Gastrocnemius medialis (tissue), 4 donors: ENCODE results near the gene TUBA8.

Source experiments
- POLR2A ChIP-seq, 2 donors: fragments of 450-650 bp; IDR thresholded peaks; one replicate each; pipeline ENCODE4 v1.6.1; 2017; ENCODE audit warnings: antibody characterized with exemption in 2 of 2, mild to moderate bottlenecking in 2 of 2, moderate library complexity in 2 of 2
- TF ChIP-seq, protein P1 (sequence below), 5 experiments: fragments of 450-650 bp in 3 of 5; fragments of 200-600 bp in 2 of 5; sonication (generic) in 2 of 5; IDR thresholded peaks in 4 of 5; conservative IDR thresholded peaks in 1 of 5; 1 replicate in 4 of 5; 2 replicates in 1 of 5; pipeline ENCODE4 v1.5.1; 2016 to 2019; ENCODE audit warnings: antibody characterized with exemption in 5 of 5, mild to moderate bottlenecking in 3 of 5, moderate library complexity in 3 of 5

DNA sequence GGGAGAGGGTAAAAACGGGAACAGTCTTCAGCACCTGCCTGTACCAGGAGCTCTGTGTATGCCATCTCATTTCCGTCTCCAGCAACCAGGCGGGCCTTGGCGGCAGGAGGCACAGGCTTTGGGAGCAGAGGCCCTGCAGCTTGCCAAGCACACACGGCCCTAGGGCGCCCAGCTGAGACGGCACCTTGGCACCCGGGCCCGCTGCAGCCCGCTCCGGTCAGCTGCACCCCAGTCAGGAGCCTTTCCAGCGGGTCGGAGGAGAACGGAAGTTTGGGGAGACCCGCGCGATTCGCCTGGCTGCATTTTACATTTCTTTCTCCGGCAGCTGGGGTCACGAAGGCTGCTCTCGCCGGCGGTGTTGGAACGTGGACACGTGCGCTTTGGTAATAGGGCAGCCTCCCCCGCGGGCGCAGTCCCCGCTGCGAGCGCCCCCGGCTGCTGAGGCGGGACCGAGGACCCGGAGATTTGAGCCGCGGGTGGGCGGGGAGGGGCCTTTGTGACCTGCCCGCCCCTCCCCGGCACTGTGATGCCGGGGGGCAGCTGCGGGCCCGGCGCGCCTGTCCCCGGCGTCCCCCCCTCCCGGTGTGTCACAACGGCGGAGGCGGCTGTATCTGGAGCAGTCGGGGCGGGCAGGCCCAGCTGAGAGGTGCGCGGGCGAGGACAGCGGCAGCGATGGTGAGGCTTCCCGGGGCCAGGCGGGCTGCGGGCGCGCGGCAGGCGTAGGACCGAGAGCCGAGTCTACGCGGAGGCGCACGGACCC is at the start of gene TUBA8:
- TF ChIP-seq POLR2A (IDR thresholded peaks at IDR 0.05), result peak; percentile 93 to 95
- TF ChIP-seq, protein P1, sequence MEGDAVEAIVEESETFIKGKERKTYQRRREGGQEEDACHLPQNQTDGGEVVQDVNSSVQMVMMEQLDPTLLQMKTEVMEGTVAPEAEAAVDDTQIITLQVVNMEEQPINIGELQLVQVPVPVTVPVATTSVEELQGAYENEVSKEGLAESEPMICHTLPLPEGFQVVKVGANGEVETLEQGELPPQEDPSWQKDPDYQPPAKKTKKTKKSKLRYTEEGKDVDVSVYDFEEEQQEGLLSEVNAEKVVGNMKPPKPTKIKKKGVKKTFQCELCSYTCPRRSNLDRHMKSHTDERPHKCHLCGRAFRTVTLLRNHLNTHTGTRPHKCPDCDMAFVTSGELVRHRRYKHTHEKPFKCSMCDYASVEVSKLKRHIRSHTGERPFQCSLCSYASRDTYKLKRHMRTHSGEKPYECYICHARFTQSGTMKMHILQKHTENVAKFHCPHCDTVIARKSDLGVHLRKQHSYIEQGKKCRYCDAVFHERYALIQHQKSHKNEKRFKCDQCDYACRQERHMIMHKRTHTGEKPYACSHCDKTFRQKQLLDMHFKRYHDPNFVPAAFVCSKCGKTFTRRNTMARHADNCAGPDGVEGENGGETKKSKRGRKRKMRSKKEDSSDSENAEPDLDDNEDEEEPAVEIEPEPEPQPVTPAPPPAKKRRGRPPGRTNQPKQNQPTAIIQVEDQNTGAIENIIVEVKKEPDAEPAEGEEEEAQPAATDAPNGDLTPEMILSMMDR (IDR thresholded peaks at IDR 0.05 in 4 of 5, conservative IDR thresholded peaks at IDR 0.05 in 1 of 5), result peak in 1 of 5 experiments; percentile 23
